Measurements from ENCODE around the gene TNRC18.

DNA sequence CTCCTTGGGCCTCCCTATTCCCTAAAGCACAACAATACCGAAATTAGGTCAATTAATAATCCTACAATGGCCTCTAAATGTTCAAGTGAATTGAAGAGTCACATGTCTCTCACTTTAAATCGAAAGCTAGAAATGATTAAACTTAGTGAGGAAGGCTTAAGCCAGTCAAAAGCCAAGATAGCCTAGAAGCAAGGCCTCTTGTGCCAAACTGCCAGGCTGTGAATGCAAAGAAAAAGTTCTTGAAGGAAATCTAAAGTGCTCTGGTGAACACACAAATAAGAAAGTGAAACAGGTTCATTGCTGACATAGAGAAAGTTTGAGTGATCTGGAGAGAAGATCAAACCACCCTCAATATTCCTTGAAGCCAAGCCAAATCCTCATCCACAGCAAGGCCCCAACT lies 83.7 kb downstream of the TNRC18 start:
- TF ChIP-seq IKZF3 (tag by site-specific recombination; IDR thresholded peaks at IDR 0.05) (no peak), ZNF302 (tag by site-specific recombination; IDR thresholded peaks at IDR 0.05; ENCODE audit: low read depth) (no peak), ZNF274 (IDR thresholded peaks at IDR 0.05; ENCODE audit: low read length) (no peak), ZNF274 (tag by site-specific recombination; IDR thresholded peaks at IDR 0.05; ENCODE audit: borderline replicate concordance) (no peak), ZBTB20 (tag by site-specific recombination; IDR thresholded peaks at IDR 0.05) (no peak), TCF7L2 (IDR thresholded peaks at IDR 0.05; ENCODE audit: borderline replicate concordance, low read depth, low read length) (no peak)
- TF ChIP-seq, protein P1, sequence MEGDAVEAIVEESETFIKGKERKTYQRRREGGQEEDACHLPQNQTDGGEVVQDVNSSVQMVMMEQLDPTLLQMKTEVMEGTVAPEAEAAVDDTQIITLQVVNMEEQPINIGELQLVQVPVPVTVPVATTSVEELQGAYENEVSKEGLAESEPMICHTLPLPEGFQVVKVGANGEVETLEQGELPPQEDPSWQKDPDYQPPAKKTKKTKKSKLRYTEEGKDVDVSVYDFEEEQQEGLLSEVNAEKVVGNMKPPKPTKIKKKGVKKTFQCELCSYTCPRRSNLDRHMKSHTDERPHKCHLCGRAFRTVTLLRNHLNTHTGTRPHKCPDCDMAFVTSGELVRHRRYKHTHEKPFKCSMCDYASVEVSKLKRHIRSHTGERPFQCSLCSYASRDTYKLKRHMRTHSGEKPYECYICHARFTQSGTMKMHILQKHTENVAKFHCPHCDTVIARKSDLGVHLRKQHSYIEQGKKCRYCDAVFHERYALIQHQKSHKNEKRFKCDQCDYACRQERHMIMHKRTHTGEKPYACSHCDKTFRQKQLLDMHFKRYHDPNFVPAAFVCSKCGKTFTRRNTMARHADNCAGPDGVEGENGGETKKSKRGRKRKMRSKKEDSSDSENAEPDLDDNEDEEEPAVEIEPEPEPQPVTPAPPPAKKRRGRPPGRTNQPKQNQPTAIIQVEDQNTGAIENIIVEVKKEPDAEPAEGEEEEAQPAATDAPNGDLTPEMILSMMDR (tag by site-specific recombination; IDR thresholded peaks at IDR 0.05), result no peak
- TF ChIP-seq, protein P2, sequence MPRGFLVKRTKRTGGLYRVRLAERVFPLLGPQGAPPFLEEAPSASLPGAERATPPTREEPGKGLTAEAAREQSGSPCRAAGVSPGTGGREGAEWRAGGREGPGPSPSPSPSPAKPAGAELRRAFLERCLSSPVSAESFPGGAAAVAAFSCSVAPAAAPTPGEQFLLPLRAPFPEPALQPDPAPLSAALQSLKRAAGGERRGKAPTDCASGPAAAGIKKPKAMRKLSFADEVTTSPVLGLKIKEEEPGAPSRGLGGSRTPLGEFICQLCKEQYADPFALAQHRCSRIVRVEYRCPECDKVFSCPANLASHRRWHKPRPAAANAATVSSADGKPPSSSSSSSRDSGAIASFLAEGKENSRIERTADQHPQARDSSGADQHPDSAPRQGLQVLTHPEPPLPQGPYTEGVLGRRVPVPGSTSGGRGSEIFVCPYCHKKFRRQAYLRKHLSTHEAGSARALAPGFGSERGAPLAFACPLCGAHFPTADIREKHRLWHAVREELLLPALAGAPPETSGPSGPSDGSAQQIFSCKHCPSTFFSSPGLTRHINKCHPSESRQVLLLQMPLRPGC (tag by site-specific recombination; IDR thresholded peaks at IDR 0.05), result no peak
- TF ChIP-seq, protein P3, sequence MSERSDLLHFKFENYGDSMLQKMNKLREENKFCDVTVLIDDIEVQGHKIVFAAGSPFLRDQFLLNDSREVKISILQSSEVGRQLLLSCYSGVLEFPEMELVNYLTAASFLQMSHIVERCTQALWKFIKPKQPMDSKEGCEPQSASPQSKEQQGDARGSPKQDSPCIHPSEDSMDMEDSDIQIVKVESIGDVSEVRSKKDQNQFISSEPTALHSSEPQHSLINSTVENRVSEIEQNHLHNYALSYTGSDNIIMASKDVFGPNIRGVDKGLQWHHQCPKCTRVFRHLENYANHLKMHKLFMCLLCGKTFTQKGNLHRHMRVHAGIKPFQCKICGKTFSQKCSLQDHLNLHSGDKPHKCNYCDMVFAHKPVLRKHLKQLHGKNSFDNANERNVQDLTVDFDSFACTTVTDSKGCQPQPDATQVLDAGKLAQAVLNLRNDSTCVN (tag by site-specific recombination; optimal IDR thresholded peaks at IDR 0.05), result no peak

All from HEK293 (cell line).